Measurements from ENCODE around the gene ARGLU1. TPM values are rescaled to one million over a fixed set of nuclear protein-coding genes. Genes with fewer than 3 reads are reported as not detected.

The ARGLU1 gene
- total RNA-seq, 4 donors from 2014 or later, result 70.8 to 154 (median 122) TPM

DNA sequence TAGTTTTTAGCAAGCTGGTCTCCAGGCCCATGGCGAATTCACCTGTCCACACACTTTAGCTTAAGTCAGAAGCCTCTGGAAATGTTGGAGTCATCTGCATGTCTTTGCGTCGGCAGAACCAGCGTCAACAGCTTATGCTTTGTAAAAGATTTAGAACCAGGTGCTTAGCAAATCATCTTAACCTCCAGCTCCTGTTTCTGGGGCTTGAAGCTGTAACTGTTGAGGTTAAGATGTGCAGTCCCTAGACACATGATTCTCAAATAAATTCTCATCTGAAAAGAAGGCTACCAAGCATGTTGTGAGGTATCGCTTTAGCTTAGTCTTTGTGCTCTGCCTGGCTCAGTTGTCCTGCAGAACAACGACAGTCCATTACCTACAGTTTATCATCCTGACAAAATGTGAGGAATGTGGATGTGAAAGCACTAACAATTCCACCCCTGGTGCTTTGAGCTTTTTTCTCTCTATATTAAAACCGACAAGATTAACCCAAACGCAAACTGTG lies 36.9 kb downstream of the ARGLU1 start:
- TF ChIP-seq, protein P1, sequence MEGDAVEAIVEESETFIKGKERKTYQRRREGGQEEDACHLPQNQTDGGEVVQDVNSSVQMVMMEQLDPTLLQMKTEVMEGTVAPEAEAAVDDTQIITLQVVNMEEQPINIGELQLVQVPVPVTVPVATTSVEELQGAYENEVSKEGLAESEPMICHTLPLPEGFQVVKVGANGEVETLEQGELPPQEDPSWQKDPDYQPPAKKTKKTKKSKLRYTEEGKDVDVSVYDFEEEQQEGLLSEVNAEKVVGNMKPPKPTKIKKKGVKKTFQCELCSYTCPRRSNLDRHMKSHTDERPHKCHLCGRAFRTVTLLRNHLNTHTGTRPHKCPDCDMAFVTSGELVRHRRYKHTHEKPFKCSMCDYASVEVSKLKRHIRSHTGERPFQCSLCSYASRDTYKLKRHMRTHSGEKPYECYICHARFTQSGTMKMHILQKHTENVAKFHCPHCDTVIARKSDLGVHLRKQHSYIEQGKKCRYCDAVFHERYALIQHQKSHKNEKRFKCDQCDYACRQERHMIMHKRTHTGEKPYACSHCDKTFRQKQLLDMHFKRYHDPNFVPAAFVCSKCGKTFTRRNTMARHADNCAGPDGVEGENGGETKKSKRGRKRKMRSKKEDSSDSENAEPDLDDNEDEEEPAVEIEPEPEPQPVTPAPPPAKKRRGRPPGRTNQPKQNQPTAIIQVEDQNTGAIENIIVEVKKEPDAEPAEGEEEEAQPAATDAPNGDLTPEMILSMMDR (IDR thresholded peaks at IDR 0.05), result no peak
- no peak for ATAC-seq (ENCODE audit: low FRiP score)

DNA sequence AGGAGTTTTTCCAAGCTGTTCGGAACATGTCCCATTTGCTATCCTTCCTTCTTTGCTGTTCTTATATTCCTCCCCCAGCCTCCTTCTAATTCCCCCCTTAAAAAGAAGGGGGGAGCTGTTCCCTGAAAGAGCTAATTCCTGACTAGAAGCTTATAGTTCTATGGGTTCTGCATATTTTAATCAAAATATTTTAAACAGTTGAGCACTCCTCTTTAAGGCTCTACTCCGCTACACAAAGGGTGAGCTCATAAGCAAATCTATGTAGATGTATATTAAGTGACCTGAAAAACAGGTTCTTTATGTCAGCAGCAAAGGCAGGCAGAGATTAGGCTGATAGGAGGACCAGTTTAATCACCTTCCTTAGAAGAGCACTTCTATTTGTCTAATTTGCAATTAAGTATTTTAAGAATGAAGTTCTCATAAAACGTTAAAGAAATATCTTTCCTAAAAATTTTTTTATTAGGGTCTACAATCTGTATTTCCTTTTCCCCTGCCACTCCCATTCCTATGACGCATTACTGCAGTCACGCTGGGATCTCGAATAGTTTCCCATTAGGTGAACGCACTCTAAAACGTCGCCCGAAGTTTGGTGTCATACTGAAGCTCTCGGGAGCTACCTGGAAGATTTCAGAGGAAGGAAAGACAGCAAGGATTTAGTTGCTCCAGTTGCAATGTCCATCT lies 37.6 kb downstream of the ARGLU1 start:
- DNase-seq (ENCODE audit: low spot score), result no peak
- ATAC-seq (ENCODE audit: low FRiP score), result no peak
- TF ChIP-seq, protein P1 (IDR thresholded peaks at IDR 0.05), result no peak

More for the DNA sequence above, 36.9 kb downstream of the ARGLU1 start:
- no peak for DNase-seq (ENCODE audit: low spot score)

DNA sequence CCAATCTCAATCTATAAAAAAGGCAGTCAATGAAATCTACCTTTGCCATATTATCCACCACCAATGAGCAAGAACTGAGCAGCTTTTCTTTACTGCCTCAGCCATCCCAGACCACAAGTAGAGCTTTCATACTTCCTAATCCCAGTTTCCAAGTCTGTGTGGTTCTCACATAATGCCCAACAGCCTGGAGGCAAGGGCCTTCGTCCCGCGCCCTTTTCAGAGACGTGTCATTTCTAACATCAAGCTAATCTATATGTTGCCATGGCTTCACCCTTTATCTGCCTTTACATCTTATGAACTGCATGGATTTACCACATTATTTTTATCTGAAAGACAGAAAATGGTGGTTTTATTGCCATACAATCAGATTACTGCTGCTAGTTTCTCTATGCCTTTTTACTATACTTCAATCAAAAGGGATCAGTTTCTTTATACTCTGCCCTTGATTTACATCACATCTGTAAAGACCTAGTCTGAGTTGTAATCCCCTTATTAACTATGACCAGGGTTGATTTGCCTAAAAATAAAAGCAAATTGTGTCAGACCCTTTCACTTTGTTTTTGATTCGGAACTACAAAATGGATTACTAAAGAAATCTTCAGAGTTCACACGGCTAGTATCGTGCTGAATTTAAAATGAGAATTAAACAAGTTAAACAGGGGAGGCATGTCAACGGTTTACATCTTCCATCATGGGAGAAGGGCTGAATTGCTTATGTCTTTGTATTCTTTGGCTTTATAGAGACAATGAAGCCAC lies 38.3 kb downstream of the ARGLU1 start:
- ATAC-seq (ENCODE audit: low FRiP score) (no peak), DNase-seq (ENCODE audit: low spot score) (no peak)
- TF ChIP-seq, protein P1 (IDR thresholded peaks at IDR 0.05), result no peak

DNA sequence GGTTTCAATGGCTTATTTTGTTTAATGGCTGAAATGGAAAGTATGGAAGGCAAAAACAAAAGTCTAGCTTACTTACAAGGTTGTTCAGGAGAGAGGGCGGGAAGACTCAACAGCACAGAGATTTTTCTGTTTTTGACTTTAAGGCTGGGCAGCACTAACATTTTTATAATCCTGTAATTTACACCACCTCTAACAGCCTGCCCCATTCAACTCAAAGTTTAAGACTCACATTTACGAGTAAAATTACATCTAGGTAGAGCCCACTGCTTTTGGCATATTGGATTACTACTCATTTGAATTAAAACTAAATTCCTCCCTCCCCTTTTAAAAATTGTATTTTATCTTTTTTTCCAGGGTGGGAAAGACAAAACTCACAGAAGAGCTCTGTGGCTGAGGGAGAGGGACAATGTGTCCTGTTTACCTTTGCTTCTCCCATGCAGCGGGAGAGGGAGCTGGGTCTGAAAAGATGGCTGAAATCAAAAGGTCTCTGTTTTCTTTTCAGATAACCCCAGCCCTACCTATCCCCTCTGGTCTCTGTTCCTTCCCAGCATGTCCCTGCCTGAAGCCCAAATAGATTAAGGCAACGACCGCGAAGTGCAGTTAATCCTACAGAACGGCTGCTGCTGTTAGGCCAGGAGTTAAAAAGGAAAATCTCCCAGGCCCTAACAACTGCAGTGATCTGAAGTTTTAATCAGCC lies 39.1 kb downstream of the ARGLU1 start:
- TF ChIP-seq, protein P1 (IDR thresholded peaks at IDR 0.05), result no peak

DNA sequence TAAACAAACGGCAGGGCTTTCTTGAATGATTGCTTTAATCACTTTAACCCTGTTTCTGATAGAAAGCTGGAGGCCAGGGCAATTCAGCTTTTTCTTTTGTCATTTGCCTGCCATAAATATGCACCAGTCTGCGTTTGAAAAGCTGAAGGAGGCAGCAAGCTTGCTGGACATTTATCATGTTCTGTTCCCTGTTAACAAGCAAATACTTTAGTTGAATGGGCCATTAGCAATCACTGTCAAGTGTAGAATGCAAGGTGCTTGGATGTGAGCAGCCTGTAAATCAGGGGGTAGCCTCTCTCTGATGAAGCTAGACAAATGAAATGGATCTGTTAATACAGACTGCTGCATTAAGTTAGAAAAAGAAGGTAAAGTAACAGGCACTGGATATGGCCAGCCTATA lies 40.1 kb downstream of the ARGLU1 start:
- TF ChIP-seq, protein P1 (IDR thresholded peaks at IDR 0.05), result no peak
- ATAC-seq (ENCODE audit: low FRiP score), result no peak

More for the DNA sequence above, 39.1 kb downstream of the ARGLU1 start:
- ATAC-seq (ENCODE audit: low FRiP score) (no peak), DNase-seq (ENCODE audit: low spot score) (no peak)

DNA sequence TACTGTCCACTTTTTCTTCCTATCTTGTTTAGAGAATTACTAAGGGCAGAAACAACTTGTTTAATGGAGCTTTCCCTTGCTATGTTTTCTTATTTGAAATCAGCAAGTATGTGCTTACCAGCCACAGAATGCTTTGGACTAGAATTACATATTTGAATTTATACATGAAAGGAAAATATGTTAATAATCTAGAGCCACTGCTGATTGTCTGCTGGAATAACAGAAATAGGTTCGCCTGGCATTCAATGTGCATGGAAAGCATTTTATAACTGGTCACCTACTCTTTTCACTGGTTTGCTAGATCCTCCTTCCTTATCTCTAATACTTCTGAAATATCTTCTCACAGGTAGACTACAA lies 40.5 kb downstream of the ARGLU1 start:
- TF ChIP-seq, protein P1 (IDR thresholded peaks at IDR 0.05), result no peak
- DNase-seq (ENCODE audit: low spot score) (no peak), ATAC-seq (ENCODE audit: low FRiP score) (no peak)

More for the DNA sequence above, 40.1 kb downstream of the ARGLU1 start:
- DNase-seq (ENCODE audit: low spot score), result no peak

Measured in omental fat pad (tissue), 4 donors.